ENCODE results near the gene SPAG4.

DNA sequence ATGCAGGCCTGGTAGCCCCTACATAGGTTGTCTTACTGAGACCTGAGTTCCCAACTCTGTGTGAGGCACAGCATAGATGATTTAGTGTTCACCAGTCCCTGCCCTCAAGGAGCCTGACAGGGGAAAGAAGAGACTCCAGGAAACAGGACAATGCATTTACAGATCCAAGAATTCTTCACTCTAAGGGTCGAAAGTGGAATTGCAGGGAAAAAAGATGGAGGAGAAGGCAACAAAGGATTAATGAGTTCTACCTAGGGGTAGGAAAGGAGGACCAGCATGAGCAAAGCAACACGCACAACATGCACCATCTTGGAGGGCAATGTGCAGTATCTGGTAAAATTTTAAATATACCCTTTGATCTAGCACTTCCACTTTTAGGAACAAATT lies 5.9 kb downstream of the SPAG4 start:
- no peak for TF ChIP-seq YY1 (IDR thresholded peaks at IDR 0.05; ENCODE audit: insufficient read depth, insufficient read length)
- TF ChIP-seq ZNF274 (IDR thresholded peaks at IDR 0.05; ENCODE audit: low read depth, low read length) = no peak

Data from NT2/D1 (cell line).